GM18526 (cell line): Measurements from ENCODE around the gene RGS19.

Source experiments
- POLR2A ChIP-seq: IDR thresholded peaks from 3 replicates; pipeline ENCODE4 v1.6.1; 2011; ENCODE audit not compliant: insufficient read length; ENCODE audit errors: extremely low read depth

Gene RGS19

DNA sequence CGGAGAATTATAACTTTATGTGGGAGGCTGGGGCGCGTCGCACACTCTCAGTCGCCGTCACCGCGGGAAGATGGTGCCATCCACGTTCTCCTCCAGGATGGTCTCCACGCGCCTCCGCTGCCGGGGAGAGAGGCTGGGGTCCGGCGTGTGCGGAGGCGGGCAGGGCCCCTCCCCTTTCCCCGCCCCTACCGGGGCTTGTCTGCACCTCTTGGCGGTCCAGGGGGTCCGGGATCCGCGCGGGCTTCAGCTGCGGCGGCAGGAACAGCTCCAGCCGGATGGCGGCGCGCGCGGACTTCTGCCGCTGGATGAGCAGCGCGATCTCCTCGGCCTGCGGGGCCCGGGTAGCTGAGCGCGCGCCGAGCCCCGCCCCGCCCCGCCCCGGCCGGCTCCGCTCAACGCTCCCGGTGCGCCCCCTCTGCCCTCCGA is 4.1 kb upstream of the RGS19 start:
- TF ChIP-seq POLR2A: no peak

DNA sequence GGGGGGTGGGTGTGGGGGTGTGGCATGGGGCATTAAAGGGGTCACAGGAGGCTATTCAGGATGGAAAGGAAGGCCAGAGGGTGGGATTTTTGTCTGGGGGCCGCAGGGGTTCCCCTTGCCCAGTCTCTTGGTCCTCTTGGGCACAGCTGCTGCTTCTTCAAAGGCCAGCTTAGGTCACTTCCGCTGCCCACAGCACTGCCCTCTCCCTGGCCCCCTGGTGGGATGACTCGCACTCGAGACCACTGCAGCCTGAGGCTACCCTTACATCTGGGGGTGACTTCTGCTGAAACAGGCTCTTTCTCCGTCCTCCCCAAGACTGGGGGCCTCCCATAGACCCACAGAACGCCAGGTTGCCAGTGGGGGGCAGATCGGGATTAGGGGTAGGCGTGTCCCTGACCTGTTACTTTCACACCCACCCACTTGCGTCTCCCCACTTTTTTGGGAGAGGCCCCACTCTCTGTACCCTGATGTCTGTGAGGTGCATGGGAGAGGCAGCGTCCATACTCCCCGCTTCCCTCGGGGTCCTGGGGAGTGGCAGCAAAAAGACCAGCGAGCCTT is 3.6 kb upstream of the RGS19 start:
- TF ChIP-seq POLR2A: no peak

DNA sequence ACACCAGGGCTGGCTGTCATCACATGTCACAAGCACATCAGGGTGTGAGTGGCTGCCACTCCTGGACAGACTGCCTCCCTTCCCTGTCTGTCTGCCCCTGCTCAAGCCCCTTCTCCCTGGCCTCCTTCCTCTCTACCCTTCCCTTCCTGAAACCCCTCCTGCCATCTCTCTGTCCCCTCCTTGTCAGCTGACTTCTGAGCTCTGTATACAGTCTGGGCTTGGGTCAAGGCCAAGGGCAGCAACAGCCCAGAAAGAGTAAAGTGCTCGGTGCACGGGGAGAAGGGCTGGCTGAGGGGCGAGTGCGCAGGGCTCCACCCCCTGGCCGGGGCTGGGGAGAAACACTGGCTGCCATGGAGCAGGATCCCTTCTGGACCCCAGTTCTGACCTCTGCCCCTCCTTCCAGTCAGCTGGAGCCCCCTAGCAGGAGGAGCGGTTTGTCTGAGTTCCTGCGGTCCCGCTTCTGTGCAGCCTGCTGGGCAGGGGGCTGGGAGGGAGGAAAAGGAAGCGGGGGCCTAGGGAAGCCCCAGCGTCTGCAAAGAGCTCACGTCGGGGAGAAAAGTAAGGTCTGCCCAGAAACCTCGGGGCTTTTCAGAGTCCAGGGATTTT is 2.9 kb upstream of the RGS19 start:
- TF ChIP-seq POLR2A: no peak

DNA sequence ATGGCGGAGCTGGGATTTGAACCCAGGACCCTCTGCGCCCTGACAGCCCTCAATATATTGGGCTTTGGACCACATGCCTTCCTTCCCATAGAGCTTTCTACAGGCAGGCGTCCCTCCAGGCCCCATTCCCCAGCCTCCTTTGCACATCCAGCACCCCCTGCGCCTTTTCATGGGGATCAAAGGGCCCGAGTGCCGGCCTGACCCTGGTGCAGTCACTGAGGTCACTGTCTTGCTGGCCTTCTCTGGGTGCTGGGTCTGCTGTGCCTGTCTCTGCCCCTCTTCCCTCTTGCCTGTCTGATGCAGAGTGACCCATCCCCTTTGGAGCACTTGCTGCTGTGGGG is 2.3 kb upstream of the RGS19 start:
- no peak for TF ChIP-seq POLR2A

DNA sequence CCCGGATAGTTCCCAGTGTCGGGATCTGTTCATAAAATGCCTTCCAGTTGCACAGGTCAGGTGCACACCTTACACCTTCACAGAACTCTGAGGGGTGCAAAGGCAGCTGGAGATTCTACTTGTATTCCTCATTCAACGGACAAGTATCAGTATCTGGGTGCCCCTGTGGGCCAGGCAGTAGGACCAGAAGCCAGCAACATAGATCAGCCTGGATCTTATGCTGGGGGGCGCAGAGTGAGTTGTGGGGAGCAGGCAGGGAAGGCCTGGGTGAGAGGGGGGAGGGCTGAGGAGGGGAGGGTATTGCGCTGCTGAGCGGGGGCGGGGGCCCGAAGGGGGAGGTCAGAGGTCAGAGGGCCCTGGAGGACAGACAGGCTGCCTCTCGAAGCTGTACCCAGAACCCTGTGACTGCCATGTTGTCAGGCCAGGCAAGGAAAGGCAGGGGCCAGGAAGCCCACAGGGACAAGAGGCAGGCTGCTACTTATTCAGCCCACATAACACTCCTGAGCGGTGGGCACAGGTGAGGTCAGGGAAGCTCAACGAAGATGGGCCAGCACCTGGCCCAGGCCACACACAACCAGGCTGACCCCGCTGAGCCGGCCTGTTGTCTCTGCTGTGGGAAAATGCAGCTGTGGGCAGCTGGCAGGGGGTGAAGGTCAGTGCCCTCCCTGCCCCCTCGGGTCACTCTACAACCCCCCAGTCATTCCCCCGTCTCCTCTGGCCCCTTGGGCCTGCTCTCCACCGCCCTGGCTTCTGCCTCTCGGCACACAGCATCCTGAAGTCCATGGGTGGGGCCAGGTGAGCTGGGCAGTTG is 1.7 kb upstream of the RGS19 start:
- no peak for TF ChIP-seq POLR2A

DNA sequence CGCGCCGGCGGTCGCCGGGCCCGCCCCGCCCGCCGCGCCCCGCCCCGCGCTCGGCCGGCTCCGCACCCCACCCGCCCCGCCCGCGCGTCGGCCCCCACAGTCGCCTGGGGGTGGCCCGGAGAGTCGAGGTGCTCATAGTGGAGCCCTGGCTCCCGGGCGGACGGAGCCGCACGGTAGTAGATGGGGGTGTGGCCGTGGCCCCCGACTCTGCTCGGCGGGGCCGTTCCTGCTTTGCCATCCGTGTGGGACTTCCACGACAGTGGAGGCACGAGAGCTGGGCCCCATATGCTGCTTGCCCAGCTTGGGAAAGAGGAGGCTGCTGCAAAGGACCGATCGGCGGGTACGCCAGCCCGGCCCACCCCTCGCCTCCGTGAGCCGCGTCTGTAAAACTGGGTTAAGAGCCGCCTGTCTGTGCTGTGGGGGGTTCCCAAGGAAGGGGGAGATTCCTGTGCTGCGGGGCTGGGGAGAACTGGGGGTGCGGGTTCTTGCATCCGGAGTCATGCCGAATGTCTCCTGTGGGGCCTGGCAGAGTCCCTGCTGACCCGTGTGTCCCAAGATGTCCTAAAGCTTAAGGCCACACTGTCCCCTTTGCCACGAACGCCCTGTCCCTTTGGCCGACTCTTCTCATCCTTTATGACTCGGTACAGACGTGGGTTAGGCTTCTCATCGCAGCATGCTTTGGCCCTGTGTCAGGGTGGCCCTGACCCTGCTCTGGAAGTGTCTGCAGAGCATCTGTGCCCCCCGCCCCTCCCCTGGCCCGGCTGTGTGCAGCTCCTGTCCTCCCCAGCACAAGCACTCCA is 895 bp upstream of the RGS19 start, which contains the start of gene OPRL1:
OPRL1 (plus strand) TSS at position 70 of the 800 bp plus-strand sequence. CDS start 12,639 bp downstream, outside the sequence.
- peak; percentile 8 for TF ChIP-seq POLR2A

DNA sequence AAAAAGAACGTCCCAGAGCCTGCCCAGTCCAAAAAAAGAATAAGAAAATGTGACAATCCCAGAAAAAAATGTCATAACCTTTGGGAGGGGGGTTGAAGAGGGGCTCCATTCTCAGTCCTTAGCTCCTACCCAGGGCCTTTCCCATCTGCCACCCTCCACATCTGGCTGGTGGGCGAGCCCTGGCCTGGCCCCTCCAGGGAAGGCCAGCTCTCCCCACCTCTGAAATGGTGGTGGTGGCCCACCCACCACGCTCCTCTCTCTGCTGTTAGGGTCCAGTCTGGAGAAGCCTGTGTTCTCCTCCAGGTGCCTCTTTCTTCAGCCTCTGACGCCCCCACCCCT is 415 bp downstream of the RGS19 start:
- no peak for TF ChIP-seq POLR2A

DNA sequence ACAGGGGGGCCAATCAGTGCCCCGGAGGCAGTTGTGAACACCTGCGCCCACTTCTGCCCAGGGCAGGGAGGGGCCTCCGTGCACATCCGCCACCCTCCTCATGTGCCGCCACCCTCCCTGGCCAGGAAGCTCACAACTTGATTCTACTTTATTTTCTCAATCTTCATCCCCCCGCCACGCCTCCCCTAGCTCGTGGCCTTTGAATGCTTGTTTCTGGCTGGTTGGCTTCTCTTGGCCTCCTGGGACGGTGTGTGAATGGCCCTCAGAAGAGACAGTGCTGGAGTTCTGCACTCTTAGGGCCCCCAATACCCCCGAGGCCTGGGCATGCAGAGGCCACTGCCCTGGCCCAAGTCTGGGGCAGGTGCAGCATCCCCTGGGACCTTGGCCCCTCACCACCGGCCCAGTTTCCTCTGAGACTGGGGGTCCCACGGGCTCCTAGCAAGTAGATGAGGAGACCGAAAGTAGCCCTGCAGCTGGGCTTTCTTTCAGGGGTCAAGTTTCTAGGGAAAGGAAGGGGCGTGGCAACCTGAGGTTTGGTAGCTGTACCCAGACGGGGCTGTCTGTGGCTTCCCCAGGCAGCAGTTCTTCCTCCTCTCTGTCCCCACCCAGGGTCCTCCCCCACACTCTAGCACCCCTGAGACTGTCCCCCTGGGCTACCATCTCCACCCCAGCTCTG is 1.3 kb downstream of the RGS19 start:
- peak; percentile 40 for TF ChIP-seq POLR2A

DNA sequence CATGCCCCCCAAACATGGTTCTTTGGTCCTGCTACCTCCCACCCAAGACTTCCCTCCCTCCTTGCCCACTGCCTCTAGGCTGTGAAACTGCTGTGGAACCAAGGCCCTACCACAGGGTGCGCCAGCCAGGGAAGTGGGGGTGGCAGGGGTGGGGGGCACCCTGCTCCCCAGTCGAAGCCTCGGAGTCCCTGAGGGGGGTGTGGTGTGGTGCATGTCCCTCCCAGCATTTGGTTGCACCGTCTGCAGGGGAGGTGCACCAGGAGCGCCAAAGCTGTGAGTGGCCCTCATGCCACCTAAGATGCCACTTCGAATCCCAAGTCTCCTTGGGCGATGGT is 1.8 kb downstream of the RGS19 start:
- TF ChIP-seq POLR2A: no peak

DNA sequence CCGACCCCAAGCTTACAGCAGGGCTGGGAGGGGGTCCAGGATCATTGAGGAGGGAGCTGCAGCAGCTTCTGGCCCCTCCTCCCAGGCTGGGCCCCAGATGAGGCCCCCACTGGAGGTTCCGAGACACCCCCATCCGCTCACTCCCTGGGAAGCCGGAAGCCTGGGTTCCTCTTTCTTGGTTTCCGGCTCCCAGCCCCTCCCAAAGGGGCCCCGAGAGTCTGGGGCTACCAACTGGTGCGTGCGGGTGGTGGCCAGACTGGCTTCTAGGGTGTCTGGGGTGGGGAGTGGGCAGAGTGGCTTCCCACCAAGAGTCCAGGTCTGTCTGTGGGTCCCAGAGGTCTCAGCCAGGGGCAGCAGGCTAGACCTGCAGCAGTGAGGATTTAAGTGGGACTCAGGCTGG is 2.2 kb downstream of the RGS19 start:
- TF ChIP-seq POLR2A: no peak

DNA sequence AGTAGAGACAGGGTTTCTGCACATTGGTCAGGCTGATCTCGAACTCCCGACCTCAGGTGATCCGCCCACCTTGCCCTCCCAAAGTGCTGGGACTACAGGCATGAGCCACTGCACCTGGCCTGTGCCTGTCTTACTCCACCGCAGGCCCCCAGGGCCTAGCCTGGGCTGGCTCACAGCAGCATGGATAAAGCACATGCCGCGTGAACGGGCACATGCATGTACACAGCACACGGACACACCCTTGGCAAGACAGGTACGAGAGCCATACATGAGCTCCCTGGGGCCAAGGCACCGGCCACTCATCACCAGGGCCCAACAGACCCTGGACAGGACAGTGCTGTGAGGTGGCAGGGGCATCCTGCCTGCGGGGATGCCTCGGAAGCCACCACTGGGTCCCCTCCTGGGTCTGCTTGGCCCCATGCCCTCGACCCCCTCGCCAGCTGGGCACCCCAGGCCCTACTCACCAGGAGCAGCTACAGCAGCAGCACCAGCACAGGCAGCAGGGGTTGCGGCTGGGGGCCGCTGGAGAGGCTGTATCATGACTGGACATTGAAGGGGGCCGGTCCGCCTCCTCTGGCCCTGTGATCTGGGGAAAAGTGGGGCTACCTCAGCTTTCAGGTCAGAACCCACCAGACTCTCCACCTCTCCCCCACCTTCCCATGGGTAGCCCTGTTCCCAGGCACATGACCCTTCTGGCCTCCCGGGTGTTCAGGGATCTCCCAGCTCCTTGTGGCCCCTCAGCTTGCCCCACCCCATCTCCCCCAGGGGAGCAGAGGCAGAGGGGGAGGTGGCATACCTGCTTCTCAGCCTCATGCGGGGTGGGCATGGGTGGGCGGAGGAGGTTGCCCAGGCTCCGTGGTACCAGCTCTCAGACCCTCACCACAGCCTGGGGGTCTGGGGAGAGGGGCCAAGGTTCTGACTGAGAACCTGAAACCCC is 3.0 kb downstream of the RGS19 start:
- no peak for TF ChIP-seq POLR2A

DNA sequence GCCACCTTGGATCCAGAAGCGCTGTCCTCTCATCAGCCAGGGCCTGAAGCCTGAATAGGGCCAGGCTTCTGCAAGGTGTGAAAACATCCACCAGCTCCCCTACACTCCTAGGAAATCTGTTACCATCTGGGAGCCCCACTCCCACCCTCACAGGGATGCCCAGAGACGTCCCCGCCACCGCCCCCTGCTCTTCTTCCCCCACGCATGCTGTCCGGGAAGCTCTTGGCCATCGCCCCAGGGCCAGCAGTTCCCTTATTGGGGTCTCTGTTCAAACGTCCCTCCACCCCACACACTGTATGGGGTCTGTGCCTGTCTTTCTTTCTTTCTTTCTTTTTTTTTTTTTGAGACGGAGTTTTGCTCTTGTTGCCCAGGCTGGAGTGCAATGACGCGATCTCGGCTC is 3.8 kb downstream of the RGS19 start:
- no peak for TF ChIP-seq POLR2A

DNA sequence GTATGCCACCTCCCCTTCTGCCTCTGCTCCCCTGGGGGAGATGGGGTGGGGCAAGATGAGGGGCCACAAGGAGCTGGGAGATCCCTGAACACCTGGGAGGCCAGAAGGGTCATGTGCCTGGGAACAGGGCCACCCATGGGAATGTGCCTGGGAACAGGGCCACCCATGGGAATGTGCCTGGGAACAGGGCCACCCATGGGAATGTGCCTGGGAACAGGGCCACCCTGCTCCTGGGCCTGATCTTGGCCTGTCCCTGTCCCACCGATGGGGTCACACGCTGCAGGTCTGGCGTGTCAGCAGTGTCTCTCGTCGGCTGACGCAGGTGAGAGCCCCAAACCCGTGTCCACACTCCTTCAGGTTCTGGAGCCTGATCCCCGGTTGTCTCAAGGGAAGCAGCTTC is 4.4 kb downstream of the RGS19 start:
- TF ChIP-seq POLR2A: no peak

DNA sequence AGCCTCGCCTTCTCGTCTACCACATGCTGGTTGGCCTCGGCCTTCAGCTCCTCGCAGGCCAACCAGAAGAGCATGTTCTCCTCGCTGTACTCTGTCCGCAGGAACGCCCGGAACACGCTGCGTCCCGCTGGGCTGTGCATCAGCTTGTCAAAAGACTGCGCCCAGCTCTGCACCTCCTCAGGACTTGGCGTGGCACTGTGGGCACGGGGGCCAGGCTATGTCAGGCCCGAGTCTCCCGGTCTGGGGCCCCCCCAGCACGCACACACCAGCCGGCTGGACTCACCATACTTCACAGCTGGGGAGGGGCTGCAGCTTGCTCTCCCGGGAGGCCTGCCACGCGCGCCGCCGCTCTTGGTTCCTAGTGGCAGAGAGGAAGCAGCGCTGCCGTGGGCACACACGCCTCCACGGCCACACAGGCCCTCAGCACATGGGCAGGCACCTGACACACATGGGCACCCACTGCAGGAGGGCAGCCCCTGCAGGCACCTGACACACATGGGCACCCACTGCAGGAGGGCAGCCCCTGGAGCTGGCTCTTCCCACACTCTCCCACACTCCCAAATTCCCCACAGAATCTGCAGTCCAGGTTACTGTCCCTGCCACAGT is 5.0 kb downstream of the RGS19 start:
- TF ChIP-seq POLR2A: no peak
